Measurements from ENCODE around the gene MYO16.

DNA sequence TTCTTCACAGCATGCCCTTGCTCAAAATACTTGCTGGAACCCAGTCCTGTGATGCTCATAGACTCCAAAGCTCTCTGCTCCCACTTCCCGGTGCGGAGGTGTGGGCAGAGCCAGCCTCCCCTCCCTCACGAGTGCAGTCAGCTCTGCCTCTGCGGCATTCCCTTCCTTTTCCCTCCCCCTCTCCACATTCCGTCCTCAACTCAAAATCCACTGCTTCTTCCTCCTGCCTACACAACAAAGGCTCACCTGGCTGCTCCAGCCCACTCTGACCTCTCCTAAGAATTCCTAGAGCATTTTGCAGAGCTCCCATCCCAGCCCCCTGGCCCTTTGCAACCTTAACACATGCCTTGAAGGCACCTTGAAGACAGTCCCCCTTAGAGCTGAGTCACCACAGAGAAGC lies 527.9 kb downstream of the MYO16 start:
- TF ChIP-seq, protein P1, sequence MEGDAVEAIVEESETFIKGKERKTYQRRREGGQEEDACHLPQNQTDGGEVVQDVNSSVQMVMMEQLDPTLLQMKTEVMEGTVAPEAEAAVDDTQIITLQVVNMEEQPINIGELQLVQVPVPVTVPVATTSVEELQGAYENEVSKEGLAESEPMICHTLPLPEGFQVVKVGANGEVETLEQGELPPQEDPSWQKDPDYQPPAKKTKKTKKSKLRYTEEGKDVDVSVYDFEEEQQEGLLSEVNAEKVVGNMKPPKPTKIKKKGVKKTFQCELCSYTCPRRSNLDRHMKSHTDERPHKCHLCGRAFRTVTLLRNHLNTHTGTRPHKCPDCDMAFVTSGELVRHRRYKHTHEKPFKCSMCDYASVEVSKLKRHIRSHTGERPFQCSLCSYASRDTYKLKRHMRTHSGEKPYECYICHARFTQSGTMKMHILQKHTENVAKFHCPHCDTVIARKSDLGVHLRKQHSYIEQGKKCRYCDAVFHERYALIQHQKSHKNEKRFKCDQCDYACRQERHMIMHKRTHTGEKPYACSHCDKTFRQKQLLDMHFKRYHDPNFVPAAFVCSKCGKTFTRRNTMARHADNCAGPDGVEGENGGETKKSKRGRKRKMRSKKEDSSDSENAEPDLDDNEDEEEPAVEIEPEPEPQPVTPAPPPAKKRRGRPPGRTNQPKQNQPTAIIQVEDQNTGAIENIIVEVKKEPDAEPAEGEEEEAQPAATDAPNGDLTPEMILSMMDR (IDR thresholded peaks at IDR 0.05; ENCODE audit: insufficient read depth, low read length, poor library complexity, severe bottlenecking): no peak
- no peak for TF ChIP-seq EZH2phosphoT487 (conservative IDR thresholded peaks at IDR 0.05; ENCODE audit: low read length)
